IgD-negative memory B cell (primary cell): ENCODE results near the gene CHRND. TPM values are rescaled to one million over a fixed set of nuclear protein-coding genes. Genes with fewer than 3 reads are reported as not detected.
"Not testable (repeated sequence)": the region's sequence is repeated elsewhere in the genome, so short reads cannot be mapped to it uniquely, and the experiment has no call there.

Experiments
- H3K27ac Mint-ChIP-seq, 3 donors: one replicate each; pipeline ENCODE4 v1.8.0; 2020 to 2022; ENCODE audit warnings: mild to moderate bottlenecking in 3 of 3, mixed read lengths in 3 of 3, moderate library complexity in 1 of 3
- H3K27me3 Mint-ChIP-seq: one replicate; pipeline ENCODE4 v1.8.0; 2021; ENCODE audit warnings: mixed read lengths
- H3K36me3 Mint-ChIP-seq: one replicate; pipeline ENCODE4 v1.8.0; 2020; ENCODE audit warnings: mild to moderate bottlenecking, mixed read lengths
- H3K4me1 Mint-ChIP-seq, 3 donors: one replicate each; pipeline ENCODE4 v1.8.0; 2020 to 2022; ENCODE audit warnings: mixed read lengths in 3 of 3, mild to moderate bottlenecking in 1 of 3
- H3K4me3 Mint-ChIP-seq, 4 donors: one replicate each; pipeline ENCODE4 v1.8.0; 2020 to 2022; ENCODE audit warnings: mild to moderate bottlenecking in 4 of 4, mixed read lengths in 4 of 4, moderate library complexity in 3 of 4
- H3K9me3 Mint-ChIP-seq, 3 donors: one replicate each; pipeline ENCODE4 v1.8.0; 2020 to 2021; ENCODE audit warnings: mixed read lengths in 3 of 3, mild to moderate bottlenecking in 1 of 3
- polyA plus RNA-seq: library from polyadenylated mRNA; unstranded; fragments of 300-500 nt; fragmentation: Illumina TruSeq; gene quantifications from one replicate; pipeline ENCODE4 v1.2.3, GENCODE V29; 2021

CHRND gene
- polyA plus RNA-seq, 1 donor from 2014 or later = not detected

GRCh38 chr2:232523682-232524597 is 2.0 kb upstream of the CHRND start:
- Mint-ChIP-seq H3K27me3 (peaks cover 32% of the 10 kb centered on the region), H3K27ac (no peak overlapping the region), H3K4me1 (peaks cover 0 to 7% (median 3%) of the 10 kb centered on the region in 3 donors), H3K36me3 (no peaks in the 10 kb centered on the region), H3K9me3 (peaks cover 0 to 2% (median 0%) of the 10 kb centered on the region in 3 donors), H3K4me3 (peak overlapping the region in 3 of 4 donors; percentile 59 to 92 (median 83))

- H3K27ac Mint-ChIP-seq = no peak overlapping the region
- H3K4me1 Mint-ChIP-seq = peaks cover 0 to 7% (median 4%) of the 10 kb centered on the region in 3 donors
- H3K4me3 Mint-ChIP-seq = peak overlapping the region in 2 of 4 donors; percentile 59 to 83
- peaks cover 29% of the 10 kb centered on the region for H3K27me3 Mint-ChIP-seq
- no peaks in the 10 kb centered on the region for H3K36me3 Mint-ChIP-seq
- peaks cover 0 to 2% (median 0%) of the 10 kb centered on the region in 3 donors for H3K9me3 Mint-ChIP-seq
Measured at GRCh38 chr2:232524771-232525170, 1.2 kb upstream of the CHRND start.

- no peaks in the 10 kb centered on the region for H3K36me3 Mint-ChIP-seq
- no peak overlapping the region for H3K4me3 Mint-ChIP-seq
- peaks cover 0 to 2% (median 0%) of the 10 kb centered on the region in 3 donors for H3K9me3 Mint-ChIP-seq
- peaks cover 29% of the 10 kb centered on the region for H3K27me3 Mint-ChIP-seq
- no peak overlapping the region for H3K27ac Mint-ChIP-seq
- peaks cover 0 to 7% (median 4%) of the 10 kb centered on the region in 3 donors for H3K4me1 Mint-ChIP-seq
Measured at GRCh38 chr2:232525199-232525598, 761 bp upstream of the CHRND start.

- Mint-ChIP-seq H3K4me3 (no peak overlapping the region), H3K9me3 (peaks cover 0 to 2% (median 0%) of the 10 kb centered on the region in 3 donors), H3K4me1 (peaks cover 0 to 6% (median 3%) of the 10 kb centered on the region in 3 donors), H3K36me3 (no peaks in the 10 kb centered on the region), H3K27me3 (peaks cover 30% of the 10 kb centered on the region), H3K27ac (no peak overlapping the region)
Measured at GRCh38 chr2:232526372-232526941, 497 bp downstream of the CHRND start.

- no peak overlapping the region for H3K27ac Mint-ChIP-seq
- peaks cover 27% of the 10 kb centered on the region for H3K27me3 Mint-ChIP-seq
Measured at GRCh38 chr2:232527905-232528470, 2.0 kb downstream of the CHRND start.

GRCh38 chr2:232528746-232529460 is 2.9 kb downstream of the CHRND start:
- Mint-ChIP-seq H3K27me3 (peaks cover 22% of the 10 kb centered on the region), H3K4me1 (peaks cover 0 to 6% (median 2%) of the 10 kb centered on the region in 3 donors), H3K4me3 (no peak overlapping the region), H3K36me3 (no peaks in the 10 kb centered on the region), H3K9me3 (peaks cover 0 to 2% (median 0%) of the 10 kb centered on the region in 3 donors), H3K27ac (peak overlapping the region in 1 of 3 donors; percentile 73)

More at GRCh38 chr2:232527905-232528470, 2.0 kb downstream of the CHRND start:
- Mint-ChIP-seq H3K4me3 (no peak overlapping the region), H3K9me3 (peaks cover 0 to 2% (median 0%) of the 10 kb centered on the region in 3 donors), H3K36me3 (no peaks in the 10 kb centered on the region), H3K4me1 (peaks cover 0 to 9% (median 2%) of the 10 kb centered on the region in 3 donors)

- no peaks in the 10 kb centered on the region for H3K9me3 Mint-ChIP-seq
- H3K4me1 Mint-ChIP-seq = peaks cover 0 to 4% (median 2%) of the 10 kb centered on the region in 3 donors
- no peaks in the 10 kb centered on the region for H3K36me3 Mint-ChIP-seq
- no peak overlapping the region for H3K27ac Mint-ChIP-seq
- H3K27me3 Mint-ChIP-seq = peaks cover 15% of the 10 kb centered on the region
- H3K4me3 Mint-ChIP-seq = peak overlapping the region in 1 of 4 donors; percentile 63
Measured at GRCh38 chr2:232529806-232530547, 4.0 kb downstream of the CHRND start.

- Mint-ChIP-seq H3K4me3 (peak overlapping the region in 1 of 4 donors; percentile 63), H3K4me1 (peaks cover 0 to 4% (median 2%) of the 10 kb centered on the region in 3 donors), H3K27ac (no peak overlapping the region), H3K27me3 (peaks cover 17% of the 10 kb centered on the region), H3K36me3 (no peaks in the 10 kb centered on the region), H3K9me3 (no peaks in the 10 kb centered on the region)
Measured at GRCh38 chr2:232530626-232531260, 4.8 kb downstream of the CHRND start.

GRCh38 chr2:232532419-232532818 is 6.5 kb downstream of the CHRND start:
- H3K9me3 Mint-ChIP-seq = peaks cover 0 to 5% (median 2%) of the 10 kb centered on the region in 3 donors
- H3K4me1 Mint-ChIP-seq = peaks cover 0 to 4% (median 2%) of the 10 kb centered on the region in 3 donors
- peaks cover 22% of the 10 kb centered on the region for H3K27me3 Mint-ChIP-seq
- no peak overlapping the region for H3K4me3 Mint-ChIP-seq
- no peak overlapping the region for H3K27ac Mint-ChIP-seq
- no peaks in the 10 kb centered on the region for H3K36me3 Mint-ChIP-seq

- H3K4me1 Mint-ChIP-seq, H3K4me3 Mint-ChIP-seq, H3K9me3 Mint-ChIP-seq, H3K27ac Mint-ChIP-seq, H3K36me3 Mint-ChIP-seq: not testable (repeated sequence)
- H3K27me3 Mint-ChIP-seq = peaks cover 22% of the 10 kb centered on the region
Measured at GRCh38 chr2:232532821-232533220, 6.9 kb downstream of the CHRND start.

- Mint-ChIP-seq H3K27ac (peak overlapping the region in 1 of 3 donors; percentile 19), H3K9me3 (peaks cover 0 to 5% (median 2%) of the 10 kb centered on the region in 3 donors), H3K27me3 (peaks cover 22% of the 10 kb centered on the region), H3K36me3 (no peaks in the 10 kb centered on the region), H3K4me3 (no peak overlapping the region), H3K4me1 (peaks cover 0 to 8% (median 3%) of the 10 kb centered on the region in 3 donors)
Measured at GRCh38 chr2:232533944-232534710, 8.2 kb downstream of the CHRND start.

GRCh38 chr2:232534940-232535651 is 9.1 kb downstream of the CHRND start:
- H3K27ac Mint-ChIP-seq = no peak overlapping the region
- H3K9me3 Mint-ChIP-seq = peaks cover 0 to 5% (median 2%) of the 10 kb centered on the region in 3 donors
- H3K4me3 Mint-ChIP-seq = no peak overlapping the region
- H3K36me3 Mint-ChIP-seq = no peaks in the 10 kb centered on the region
- H3K27me3 Mint-ChIP-seq = peaks cover 22% of the 10 kb centered on the region
- H3K4me1 Mint-ChIP-seq = peaks cover 0 to 8% (median 3%) of the 10 kb centered on the region in 3 donors
